ENCODE results near the gene OLFML2B.

GRCh38 chr1:161936786-161937185 lies 86.9 kb downstream of the OLFML2B start:
- TF ChIP-seq CTCF (IDR thresholded peaks at IDR 0.05) (no peak), POLR2A (IDR thresholded peaks at IDR 0.05) (no peak), POLR2AphosphoS5 (IDR thresholded peaks at IDR 0.05) (no peak), EP300 (IDR thresholded peaks at IDR 0.05) (no peak)
